Measurements from ENCODE around the gene ZNF800.

The ZNF800 gene

DNA sequence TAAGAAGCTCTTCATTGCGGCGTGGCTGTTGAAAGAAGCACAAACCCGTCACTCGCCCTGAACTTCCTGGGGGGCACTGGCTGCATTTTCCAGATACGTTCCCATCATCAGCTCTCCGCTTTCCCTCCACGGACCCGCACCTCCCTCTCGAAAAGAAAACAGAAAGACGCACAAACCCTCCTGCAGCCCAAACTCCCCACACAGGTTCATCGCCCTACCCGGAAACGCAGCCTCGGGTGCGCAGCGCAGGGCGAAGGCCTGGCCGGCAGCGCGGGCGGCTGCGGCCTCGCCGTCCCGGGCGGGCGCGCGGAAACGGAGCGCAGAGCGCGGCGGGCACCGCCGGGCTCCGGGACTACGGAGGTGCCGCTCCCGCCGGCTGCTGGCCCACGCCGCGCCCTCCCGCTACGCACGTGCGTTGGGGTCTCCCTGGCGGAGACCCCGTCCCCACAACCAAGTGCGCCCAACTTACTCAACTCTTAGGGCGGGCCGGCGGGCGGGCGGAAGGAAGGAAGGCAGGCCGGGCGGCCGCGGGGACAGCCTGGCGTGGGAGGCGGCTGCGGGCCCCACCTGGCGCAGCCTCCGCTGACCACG lies 822 bp downstream of the ZNF800 start:
- in situ Hi-C loops (cut with MboI; ENCODE audit: low pct_unique_long_range_greater_than_20kb, low sequenced_read_pairs) = no loop called here
- DNase-seq = peak; percentile 55

DNA sequence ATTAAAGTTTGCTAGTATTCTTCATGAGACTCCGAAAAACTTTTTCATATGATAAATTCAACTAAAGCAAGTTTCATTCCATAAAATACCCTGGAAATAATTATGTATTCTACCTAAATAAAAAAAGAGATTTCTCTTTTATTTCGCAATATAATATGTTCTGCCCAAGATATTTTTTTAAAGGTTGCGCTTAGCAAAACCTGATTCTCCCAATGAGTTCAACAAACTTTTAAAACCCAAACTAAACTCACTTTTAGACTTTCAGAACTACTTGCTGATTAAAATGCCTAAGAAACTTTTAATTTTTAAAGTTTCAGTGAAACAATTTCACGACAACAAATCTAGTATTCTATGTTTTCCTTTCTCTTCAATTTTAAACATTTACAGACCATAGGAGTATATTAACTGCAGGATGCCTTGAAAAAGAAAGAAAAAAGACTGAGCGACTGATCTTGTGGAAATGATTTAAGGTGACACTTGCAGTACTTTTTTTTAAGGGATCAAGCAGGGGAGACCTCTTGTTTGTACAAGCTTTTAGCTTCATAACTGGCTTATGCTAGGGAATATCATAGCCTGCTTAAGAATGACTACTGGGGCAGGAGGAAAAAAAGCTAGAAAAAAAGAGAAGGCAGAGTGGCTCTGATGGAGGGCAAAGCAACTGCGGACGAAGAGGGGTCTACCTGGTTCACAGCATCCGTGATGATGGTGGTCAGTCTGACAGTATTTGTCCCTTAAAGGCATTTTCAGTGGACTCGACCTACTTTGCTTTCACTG lies 1.5 kb downstream of the ZNF800 start:
- no peak for DNase-seq
- in situ Hi-C loops (cut with MboI; ENCODE audit: low pct_unique_long_range_greater_than_20kb, low sequenced_read_pairs) = no loop called here

DNA sequence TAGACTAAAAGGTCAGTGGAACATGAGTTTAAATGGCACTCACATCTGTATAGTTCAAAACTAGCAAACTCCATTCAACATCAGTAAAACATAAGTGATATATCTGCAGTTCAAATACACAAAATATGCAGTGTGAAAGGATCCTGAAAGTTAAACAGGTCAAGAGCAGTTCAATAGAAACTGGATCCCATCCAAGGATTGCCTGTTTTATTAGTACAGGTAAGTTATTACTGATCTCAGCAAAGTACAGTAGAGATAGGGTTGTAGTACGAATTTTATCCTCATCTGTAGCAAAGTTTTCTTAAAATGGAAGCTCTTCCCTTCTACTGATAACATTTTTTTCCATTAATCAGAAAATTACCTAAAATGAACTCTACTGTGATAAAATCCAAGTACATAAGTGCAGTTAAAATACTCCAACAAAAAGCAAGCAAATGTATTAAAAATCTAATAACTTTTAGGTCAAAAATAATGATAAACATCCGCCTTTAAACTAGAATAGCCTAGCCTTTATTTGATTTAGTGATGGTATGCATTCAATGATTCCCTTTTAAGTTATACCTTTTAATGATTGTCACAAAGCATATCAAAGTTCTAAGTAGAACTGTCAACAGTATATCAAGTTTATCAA lies 2.2 kb downstream of the ZNF800 start:
- in situ Hi-C loops (cut with MboI; ENCODE audit: low pct_unique_long_range_greater_than_20kb, low sequenced_read_pairs) = no loop called here

DNA sequence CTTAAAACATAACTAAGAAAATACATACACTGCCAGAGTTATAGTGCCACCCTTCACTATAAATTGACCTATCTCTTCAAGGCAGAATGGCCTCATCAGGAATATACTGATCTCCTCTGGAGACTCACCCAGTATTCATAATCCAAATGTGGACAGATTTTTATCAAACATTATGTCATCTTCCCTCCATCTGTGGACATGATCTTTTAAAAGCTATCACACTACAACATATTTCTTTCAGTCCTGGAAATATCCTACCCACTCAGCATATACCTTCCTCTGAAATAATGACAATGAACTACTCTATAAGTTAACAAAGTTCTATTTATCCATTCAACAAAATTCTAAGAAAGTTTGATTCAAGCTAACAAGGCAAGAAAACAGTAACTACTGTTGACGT lies 3.2 kb downstream of the ZNF800 start:
- no peak for DNase-seq
- in situ Hi-C loops (cut with MboI; ENCODE audit: low pct_unique_long_range_greater_than_20kb, low sequenced_read_pairs) = no loop called here

More for the DNA sequence above, 2.2 kb downstream of the ZNF800 start:
- no peak for DNase-seq

DNA sequence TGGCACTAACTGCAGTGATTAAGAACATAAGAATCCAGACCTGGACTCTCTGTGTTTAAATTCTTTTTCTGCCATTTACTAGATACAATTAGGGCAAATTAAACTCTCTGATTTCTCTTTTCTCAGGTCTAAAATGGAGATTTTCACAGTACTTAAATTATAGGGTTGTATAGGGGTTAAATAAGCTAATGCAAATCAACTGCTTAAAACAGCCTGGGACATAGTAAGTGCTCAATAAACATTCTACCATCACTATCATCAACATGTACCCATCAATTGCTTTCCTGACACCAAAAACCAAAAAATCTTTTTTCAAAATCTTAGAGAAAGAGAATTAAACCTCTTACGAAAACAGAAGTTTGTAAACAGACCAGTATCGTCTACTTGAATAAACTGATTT lies 4.5 kb downstream of the ZNF800 start:
- no peak for DNase-seq
- in situ Hi-C loops (cut with MboI; ENCODE audit: low pct_unique_long_range_greater_than_20kb, low sequenced_read_pairs) = no loop called here

DNA sequence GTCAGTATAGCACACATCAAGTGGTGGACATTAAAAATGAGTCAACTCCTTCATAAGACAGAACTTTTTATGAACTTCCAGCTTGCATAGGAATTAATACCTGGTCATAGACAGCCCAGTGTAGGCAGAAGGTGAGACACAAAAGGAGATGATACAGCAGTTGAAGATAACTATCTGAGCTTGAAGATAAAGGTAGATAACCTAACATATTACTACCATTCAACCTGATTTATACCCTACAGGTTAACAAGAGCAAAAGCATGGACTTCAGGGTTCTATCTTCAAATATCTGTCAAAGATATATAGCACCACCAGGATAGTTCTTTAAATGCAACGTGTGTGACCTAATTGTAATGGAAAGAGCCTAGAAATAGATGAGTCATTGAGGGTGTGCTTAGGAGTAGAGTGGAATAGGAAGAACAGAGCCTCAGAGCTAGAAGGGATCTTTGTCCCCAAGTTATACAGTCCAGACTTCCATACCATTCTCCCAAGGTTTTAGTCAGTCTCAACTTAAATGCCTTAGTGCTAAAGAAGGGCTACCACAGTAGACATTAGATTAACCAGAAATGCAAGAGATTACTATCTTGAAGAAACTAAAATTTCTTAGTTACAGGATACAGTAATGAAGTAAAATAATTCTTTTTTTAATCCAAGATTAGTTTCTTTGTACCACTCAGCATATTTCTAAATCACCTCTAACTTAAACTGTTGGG lies 9.2 kb downstream of the ZNF800 start:
- DNase-seq = peak; percentile 25

DNA sequence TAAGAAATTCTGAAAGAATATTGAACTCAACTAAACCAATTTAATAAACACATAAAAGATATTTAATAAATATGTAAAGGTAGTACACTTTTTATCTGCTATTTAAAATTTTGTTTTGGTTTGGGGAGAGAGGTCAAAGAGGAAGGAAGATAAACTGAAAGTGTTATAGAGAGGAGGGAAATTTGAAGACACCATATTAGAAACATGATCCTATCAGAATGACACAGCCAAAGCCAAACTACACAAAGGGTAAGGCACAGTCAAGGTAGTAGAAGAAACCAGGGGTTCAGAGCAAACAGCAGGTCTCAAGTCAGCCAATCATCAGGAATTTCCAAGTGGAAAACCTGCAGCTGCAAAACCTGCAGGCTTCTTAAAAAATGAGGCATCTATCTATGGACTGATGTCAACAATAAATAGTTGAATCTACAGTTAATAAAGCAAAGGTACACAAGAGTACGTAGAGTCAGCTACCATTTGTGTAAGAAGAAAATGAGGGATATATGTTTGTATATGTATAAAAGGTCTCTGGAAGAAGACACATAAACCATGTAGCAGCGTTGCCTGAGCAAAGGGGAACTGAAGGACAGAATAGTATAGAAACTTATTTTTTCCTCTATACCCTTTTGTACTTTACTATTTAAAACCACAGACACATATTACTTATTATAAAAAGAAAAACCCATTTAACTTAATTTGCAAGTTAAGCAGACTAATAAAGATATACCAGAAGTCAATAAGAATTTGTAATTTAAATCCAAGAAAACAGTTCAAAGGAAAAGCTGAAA lies 10.0 kb downstream of the ZNF800 start:
- DNase-seq = no peak
- in situ Hi-C loops (cut with MboI; ENCODE audit: low pct_unique_long_range_greater_than_20kb, low sequenced_read_pairs) = no loop called here

More for the DNA sequence above, 9.2 kb downstream of the ZNF800 start:
- in situ Hi-C loops (cut with MboI; ENCODE audit: low pct_unique_long_range_greater_than_20kb, low sequenced_read_pairs) = no loop called here

DNA sequence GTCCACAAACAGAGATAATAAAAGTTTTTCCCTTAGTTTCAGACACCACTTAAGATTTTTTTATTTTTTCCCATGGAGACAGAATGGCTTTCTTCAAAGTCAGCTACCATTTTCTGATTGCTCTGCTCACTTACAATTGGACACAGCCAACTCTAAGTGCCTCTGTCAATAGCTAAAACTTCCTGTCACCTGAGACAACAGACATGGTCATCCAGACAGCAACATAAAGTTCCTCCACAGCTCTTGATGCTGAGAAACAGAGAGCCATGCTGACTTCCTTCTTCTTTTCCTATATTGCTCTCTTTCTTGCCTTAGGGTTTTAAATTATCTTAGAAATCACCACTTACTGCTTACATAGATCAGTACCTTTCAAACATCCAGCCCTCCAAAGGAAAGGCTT lies 12.0 kb downstream of the ZNF800 start:
- peak; percentile 46 for DNase-seq
- in situ Hi-C loops (cut with MboI; ENCODE audit: low pct_unique_long_range_greater_than_20kb, low sequenced_read_pairs) = no loop called here

DNA sequence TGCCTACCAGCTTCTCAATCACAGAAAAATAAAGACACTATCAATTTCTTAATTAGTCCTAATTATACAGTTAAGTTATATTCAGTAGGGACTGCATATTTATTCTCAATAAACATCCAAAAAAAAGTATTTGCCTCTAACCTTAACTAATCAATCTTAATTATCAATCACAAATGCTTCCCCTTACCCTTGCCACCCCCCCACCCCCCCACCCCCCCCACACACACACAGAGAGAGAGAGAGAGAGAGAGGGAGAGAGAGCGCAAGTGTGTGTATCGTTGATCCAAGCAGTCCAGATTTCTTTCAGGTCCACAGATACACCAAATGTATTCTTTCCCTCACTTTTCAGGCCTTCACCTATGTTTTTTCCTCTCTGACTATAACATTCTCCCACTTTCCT lies 12.9 kb downstream of the ZNF800 start:
- in situ Hi-C loops (cut with MboI; ENCODE audit: low pct_unique_long_range_greater_than_20kb, low sequenced_read_pairs) = no loop called here
- DNase-seq = no peak

DNA sequence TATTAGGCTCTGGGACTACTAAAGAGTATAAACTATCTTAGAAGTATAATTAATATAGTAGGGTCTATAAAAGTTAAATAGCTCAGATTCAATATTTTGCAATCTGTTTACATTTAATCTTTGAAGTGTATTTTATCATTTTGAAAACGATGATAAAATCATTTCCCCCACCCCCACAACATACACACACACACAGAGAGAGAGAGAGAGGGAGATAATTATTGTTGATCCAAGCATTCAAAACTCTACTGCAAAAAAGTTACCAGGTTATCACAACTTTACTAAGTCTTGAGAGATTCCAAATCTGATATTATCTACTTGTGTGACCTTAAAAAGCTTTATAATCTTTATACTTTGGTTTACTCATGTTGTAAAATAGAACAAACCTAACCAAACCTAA lies 14.0 kb downstream of the ZNF800 start:
- in situ Hi-C loops (cut with MboI; ENCODE audit: low pct_unique_long_range_greater_than_20kb, low sequenced_read_pairs) = no loop called here
- no peak for DNase-seq

DNA sequence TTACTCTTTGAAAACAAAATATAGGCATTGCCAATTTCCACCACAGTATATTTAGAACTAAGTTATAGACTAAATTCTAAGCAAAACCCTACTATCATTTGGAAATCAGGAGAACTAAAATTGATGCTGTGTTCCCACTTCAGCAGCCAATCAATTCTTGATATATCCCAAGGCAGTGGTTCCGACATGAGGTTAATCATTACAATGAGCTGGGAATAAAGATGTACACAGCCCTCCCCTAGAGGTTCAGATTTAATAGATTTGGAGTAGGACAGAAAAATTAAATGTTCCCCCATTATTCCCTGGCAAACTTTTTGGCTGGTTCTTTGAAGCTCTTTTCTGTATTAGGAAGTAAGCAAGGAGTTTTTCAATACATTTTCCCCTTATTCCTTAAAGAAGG lies 15.1 kb downstream of the ZNF800 start:
- DNase-seq = no peak
- in situ Hi-C loops (cut with MboI; ENCODE audit: low pct_unique_long_range_greater_than_20kb, low sequenced_read_pairs) = no loop called here

DNA sequence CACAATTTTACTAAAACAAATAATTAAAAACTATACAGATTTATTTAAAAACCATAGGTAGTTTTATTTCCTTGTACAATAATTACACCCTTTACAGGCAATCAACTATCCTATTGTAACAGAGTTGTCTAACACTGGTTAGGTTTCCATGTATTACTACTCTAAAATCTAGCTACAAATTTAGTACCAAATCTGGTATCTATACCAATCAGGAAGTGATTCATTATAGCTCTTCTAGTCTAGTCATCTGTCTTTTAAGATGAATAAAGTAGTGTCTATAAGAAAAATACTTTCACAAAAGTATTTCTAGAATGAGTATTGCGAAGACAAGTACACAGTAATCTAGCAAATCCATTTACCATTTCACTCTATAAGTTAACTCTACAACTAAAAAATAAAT lies 16.9 kb downstream of the ZNF800 start:
- in situ Hi-C loops (cut with MboI; ENCODE audit: low pct_unique_long_range_greater_than_20kb, low sequenced_read_pairs) = no loop called here
- DNase-seq = no peak

DNA sequence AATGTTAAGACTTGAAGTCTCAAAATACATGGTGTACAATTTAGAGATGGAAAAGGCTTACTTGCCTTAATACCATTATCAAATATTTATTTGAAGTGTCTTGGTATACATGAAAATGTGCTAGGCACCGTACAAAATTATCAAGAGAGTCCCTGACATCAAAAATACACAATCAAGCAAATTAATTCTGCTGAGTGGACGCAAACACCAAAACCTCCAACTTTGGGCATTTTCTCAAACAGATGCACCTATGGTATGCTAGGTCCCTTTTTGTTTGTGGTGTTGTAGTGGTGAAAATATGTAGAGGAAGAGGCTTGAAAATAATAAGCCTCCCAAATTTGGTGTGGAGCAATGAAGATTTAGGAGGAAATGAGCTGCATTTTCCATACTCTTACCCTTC lies 24.8 kb downstream of the ZNF800 start:
- in situ Hi-C loops (cut with MboI; ENCODE audit: low pct_unique_long_range_greater_than_20kb, low sequenced_read_pairs) = no loop called here
- no peak for DNase-seq

DNA sequence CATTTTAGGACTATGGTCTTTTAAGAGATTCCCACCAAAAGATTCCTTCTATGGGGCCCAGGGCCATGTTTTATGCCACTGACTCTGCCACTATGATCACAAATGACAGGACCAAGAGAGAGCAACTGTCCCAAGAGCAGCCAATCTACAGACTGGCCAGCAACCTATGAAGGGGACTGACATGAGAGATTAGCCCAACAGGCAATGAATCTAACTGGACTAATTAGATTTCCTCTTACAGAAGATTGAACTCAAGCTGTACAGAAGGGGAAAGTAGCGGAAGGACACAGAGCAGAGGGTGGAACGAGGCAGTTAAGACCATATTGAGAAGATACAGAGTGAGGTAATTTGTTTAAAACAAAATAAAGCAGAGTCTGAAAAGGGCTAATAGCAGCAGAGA lies 25.8 kb downstream of the ZNF800 start:
- DNase-seq = no peak
- in situ Hi-C loops (cut with MboI; ENCODE audit: low pct_unique_long_range_greater_than_20kb, low sequenced_read_pairs) = no loop called here

DNA sequence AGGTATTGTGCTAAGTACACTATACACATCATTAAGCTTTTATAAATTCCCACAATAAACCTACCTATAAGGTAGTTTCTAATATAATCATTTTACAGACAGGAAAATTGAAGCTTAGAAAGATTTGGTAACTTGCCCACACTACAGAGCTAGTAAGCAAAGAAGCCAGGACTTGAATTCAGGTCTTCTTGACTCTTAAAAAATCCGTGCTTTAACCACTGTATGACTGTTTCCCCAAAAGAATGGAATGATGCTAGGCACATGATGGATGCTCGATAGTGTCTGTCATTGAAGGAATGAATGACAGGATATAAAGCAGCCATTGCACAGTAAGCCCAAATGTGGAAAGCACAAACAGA lies 26.6 kb downstream of the ZNF800 start:
- in situ Hi-C loops (cut with MboI; ENCODE audit: low pct_unique_long_range_greater_than_20kb, low sequenced_read_pairs) = no loop called here
- no peak for DNase-seq

DNA sequence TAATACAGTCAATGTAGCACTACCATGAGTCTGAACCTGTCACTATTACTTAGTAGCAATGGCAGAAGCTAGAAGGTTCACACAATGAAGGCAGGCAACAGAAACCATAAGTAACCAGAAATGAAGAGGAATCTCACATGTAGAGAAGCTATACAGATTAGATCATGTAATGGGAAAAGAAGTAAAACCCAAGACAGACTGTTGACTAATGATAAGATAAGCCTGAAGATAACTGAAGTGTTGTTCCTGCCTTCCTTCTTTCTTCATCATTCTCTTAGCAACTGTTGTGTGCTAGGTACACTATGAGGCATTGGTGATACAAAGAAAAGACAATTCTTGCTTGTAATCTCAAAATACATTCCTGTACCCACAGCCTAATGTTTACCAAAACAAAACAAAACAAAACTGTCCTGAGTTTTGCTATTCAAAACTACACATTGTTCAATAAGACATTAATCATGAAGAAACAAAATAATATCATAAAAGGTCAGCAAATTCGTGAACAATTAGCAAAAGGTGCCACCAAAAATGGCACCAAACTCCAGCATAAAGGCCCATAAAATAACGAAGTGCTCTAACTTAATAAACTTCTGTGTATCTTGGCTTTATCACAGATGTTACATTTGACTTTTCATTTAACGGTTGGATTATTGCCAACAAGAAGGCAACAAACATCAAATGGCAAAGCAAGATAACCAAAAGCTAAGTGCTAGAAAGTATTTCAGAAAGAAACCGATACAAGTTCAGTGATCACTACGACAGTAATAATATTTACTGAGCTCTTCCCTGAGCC lies 27.1 kb downstream of the ZNF800 start:
- in situ Hi-C loops (cut with MboI; ENCODE audit: low pct_unique_long_range_greater_than_20kb, low sequenced_read_pairs) = no loop called here
- DNase-seq = no peak

DNA sequence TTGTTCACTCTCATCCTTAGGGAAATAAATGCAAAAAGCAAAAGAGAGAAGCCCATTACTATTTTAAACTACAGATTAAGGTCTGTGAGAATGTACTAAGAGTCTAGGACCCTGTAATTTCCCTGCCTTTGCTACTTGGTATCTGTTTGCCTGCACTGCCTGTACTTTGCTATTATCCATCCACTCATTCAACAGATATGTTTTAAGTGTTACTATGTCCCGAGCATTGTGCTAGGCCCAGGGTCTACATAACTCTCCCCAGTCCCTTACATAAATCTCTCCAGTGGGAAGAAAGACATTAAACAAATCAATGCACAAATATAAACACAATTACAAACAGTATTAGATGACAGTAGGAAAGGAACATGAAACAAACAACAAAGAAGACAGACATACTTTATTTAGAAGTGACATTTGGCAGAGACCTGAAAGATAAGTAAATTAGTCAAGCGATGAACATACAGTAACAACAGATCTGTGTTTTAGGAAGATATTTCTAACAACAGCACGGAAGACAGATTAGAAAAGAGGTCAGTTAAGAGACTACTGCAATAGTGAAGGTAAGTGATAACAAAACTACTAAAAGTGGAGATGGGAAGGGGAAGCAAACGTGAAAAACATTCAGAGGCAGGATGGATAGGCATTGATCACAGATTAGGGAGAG lies 30.0 kb downstream of the ZNF800 start:
- in situ Hi-C loops (cut with MboI; ENCODE audit: low pct_unique_long_range_greater_than_20kb, low sequenced_read_pairs) = no loop called here
- no peak for DNase-seq

DNA sequence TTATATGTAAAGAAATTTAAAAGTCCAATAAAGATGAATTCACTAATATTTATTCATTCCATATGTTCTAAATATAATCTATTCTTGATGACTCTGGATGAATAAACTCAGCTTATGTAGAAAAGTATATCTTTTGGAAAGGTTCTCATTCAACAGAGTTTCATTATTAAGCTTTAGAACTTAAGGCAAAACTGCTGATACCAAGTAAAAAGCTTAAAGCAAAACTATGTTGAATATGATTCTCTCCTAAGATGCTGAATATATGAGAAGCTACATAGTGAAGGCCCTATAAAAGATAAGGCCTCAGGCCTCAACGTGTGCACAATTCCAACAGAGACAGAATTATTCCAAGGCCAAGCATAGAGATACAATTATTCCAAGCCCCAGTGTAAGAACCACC lies 30.8 kb downstream of the ZNF800 start:
- DNase-seq = no peak
- in situ Hi-C loops (cut with MboI; ENCODE audit: low pct_unique_long_range_greater_than_20kb, low sequenced_read_pairs) = no loop called here

All from KBM-7 (cell line).